ENCODE data around the gene RSBN1L. TPM values are rescaled to one million over a fixed set of nuclear protein-coding genes. Genes with fewer than 3 reads are reported as not detected.

Gene RSBN1L
- total and polyA plus RNA-seq, 2 of the 8 experiments (the other 6 are each of a cell fraction or from before 2014, with no cell fraction given), result 4.1 to 22.1 TPM

DNA sequence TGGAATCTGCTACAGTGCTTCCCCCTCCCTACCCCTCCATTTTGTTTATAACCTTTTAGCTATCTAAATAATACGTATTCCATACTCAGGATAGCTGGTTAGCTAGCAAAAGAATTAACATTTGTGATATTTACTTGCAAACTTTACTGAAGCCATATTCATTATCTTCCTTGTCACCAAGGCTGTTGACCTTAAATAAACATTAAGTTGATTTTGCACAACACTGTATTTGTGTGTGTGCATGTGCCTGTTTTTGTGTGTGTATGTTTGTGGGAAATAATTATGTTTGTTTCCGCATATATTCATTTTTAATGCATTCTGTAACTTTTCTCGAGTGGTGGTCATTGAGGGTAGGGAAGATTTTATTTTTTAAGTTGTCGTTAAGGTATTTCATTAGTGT, 86.1 kb downstream of the RSBN1L start (continued):
- TF ChIP-seq CHD7 (IDR thresholded peaks at IDR 0.05; ENCODE audit: insufficient replicate concordance, low read length), result no peak
- no peak for TF ChIP-seq TAF1 (IDR thresholded peaks at IDR 0.05; ENCODE audit: low read depth, low read length)
- no peak for TF ChIP-seq KDM1A (IDR thresholded peaks at IDR 0.05; ENCODE audit: borderline replicate concordance, low read length)
- no peak for TF ChIP-seq POLR2AphosphoS5 (IDR thresholded peaks at IDR 0.05; ENCODE audit: low read depth, low read length)
- no peak for TF ChIP-seq MAFK (IDR thresholded peaks at IDR 0.05; ENCODE audit: low read depth, low read length)

All from H1 (cell line).